GM21717 (cell line): ENCODE results near the gene MADD.

Source experiments
- ATAC-seq: cut with Tn5 transposase; IDR thresholded peaks from one replicate; pipeline ENCODE4 v1.9.1; 2021; ENCODE audit warnings: mild to moderate bottlenecking, moderate library complexity; ENCODE audit not compliant: unreplicated experiment

MADD gene

DNA sequence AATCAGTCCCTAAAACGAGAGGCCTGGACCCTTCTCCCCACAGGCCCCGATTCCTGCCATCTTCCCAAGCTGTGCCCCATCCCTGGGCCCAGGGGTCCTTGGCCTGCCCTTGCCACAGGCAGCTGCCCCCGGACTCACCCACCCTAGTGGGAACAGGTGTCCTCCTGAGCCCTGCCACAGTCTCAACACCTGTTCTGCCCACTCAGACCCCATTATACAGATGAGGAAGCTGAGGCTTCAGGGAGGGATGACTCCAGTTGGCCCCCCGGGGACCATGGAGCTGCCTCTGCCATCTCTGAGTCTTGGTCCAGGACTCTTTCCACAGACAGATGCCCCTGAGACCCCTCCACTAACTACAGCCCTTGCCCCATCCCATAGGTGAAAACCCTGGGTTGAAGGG lies 66.7 kb downstream of the MADD start:
- no peak for ATAC-seq

DNA sequence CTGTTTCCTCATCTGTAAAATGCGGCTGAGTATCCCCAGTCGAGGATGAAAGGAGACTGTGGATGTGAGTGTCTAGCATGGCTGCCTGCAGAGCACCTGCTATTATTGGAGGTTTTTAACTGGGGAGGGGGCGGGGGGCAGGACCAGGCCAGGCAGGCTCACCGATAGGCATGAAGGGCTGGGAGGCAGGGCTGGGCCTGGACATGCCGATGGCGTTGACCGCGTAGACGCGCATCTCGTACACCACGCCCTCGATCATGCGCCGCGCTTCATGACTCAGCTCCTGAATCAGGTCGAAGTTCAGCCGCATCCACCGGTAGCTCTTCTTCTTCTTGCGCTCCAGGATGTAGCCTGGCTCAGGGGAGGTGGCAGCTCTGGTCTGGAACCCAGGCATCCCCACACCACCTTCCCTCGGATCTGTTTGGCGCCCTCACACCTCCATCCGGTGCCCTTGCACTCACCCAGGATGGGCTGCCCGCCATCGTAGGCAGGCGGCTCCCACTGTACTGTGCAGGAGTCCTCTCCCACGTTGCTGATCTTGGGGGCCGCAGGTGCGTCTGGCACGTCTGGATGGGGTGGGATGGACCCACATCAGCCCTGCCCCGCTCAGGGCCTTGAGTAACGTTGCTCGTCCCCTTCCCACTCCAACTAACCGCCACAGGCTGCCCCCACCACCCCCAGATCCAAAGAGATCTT lies 67.4 kb downstream of the MADD start:
- no peak for ATAC-seq

DNA sequence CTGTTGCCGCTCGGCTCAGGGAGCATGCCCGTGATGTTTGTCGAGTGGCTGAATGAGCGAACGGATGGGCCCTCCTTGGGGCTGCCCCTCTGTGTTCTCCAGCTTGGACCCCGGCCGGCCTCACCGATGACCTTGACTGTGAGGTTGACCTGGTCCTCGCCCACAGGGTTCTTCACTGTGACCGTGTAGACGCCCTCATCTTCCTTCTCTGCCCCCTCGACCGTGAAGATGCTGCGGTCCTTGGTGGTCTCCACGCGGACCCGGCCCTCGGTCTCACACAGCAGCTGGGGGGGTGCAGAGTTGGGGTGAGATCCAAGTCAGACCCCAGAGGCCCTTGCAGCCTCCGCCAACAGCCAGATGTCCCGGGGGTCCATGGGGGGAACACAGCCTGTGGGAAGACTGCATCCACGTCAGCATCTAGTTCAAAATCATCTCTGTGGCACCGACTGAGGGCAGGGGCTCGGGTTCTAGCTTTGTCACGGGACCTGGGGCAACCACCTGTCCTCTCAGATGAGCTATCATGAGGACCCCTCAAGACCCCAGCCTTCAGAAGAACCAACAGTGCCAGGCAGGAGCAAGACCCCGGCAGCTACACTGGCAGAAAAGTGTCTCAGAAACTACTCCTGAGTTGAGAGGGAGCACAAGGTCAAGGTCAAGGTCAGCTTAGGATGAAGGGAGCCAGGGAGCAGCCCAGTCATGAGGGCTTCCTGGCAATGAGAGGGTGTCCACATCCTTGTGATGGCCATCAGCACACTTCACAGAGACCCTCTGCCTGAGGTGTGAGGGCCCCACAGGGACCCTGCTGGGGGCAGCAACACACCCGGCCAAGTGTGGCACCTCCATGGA lies 68.7 kb downstream of the MADD start:
- ATAC-seq: no peak

DNA sequence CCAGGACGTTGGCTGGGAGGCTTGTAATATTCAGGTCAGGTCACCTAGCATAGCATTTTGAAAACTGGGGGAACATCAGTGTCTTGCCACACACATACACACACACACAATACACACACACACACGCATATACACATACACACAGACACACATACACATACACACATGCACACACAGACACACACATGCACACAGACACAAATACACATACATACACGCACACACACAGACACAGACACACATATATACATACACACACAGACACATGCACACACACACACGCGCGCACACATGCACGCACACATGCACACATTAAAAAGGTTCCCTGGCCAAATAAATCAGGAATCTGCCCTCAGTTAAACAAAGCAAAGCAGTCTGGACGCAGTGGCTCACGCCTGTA lies 70.1 kb downstream of the MADD start:
- no peak for ATAC-seq

- ATAC-seq: no peak
Measured at GRCh38 chr11:47340980-47341775, 71.2 kb downstream of the MADD start.

GRCh38 chr11:47342036-47342803 lies 72.3 kb downstream of the MADD start:
- no peak for ATAC-seq

GRCh38 chr11:47342854-47343253 lies 72.9 kb downstream of the MADD start:
- no peak for ATAC-seq

DNA sequence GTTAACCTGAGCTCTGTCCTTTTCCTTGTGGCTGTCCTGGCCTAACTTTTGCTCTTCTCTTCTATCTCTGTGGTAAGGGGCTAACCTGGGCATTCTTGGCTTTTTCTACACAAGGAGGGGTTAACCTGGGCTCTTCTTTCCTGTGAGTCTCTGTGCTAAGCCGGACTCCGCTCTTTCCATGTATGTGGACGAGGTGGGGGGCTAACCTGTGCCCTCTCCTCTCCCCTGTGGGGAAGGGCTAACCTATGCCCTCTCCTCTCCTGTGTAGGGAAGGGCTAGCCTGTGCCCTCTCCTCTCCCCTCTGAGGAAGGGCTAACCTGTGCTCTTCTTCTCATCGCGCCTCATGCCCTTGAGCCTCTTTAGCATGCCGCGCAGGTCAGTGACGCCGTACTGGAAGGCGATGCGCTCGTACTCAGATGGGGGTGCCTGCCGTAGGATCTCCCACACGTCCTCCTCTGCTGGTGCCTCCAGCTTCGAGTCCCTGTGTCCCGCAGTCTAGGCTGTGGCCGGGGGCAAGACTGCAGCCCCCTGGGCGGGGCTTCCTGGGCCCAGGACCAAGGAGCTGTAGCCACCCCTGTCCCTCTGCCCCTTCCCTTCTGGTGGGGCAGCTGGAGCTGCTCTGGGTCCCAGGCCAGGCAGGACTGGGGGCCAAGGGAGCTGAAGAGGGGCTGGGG lies 76.1 kb downstream of the MADD start:
- no peak for ATAC-seq

- ATAC-seq: no peak
Measured at GRCh38 chr11:47347137-47347536, 77.2 kb downstream of the MADD start.

DNA sequence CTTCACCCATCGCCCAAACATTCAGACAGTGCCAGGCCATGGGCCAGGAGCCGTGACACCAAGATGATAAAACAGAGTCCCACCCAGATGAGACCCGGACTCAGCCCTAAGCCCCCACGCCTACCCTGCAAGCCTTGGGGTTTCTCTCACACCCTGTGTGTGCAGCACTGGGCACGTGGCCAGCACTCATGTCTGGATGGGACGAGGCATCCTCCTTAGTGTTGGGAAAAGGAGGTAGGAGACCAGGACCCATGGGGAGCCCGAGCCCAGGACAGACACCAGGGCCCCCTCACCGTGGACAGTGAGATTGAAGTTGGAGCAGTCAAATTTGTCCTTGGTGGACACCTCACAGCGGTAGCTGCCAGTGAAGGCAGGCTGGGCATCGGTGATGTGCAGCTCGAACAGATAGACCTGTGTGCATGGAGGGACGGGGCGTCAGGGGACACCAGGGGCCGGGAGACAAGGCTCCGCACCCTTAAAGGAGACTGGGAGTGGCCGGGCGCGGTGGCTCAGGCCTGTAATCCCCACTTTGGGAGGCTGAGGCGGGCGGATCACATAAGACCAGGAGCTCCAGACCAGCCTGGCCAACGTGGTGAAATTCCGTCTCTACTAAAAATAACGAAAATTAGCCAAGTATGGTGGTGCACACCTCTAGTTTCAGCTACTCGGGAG lies 78.3 kb downstream of the MADD start:
- no peak for ATAC-seq

- no peak for ATAC-seq
Measured at GRCh38 chr11:47348859-47349258, 78.9 kb downstream of the MADD start.

- no peak for ATAC-seq
Measured at GRCh38 chr11:47349521-47350095, 79.7 kb downstream of the MADD start.

DNA sequence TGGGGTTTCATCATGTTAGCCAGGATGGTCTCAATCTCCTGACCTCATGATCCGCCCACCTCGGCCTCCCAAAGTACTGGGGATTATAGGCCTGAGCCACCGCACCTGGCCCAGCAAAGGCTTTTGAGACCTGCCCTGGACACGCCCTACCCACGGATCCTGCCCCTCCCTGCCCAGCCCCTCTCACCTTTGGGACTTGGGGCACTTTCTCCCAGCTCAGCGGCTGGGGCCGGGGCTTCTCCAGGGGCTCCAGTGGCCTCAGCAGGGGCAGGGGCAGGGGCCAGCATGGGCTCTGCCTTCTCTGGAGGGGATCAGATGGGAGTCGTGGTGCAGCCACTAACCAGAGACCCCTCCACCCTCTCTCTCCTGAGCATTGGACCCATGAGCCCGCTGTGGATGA lies 80.4 kb downstream of the MADD start:
- no peak for ATAC-seq

GRCh38 chr11:47351156-47352126 lies 81.5 kb downstream of the MADD start:
- no peak for ATAC-seq

GRCh38 chr11:47352556-47352955 lies 82.6 kb downstream of the MADD start, which contains the start of gene MYBPC3:
MYBPC3 (minus strand) TSS chr11:47352702; CDS start chr11:47352647, 55 bp downstream.
- ATAC-seq: no peak

- no peak for ATAC-seq
Measured at GRCh38 chr11:47353978-47354774, 84.2 kb downstream of the MADD start.

GRCh38 chr11:47354913-47355282 lies 85.0 kb downstream of the MADD start:
- ATAC-seq: no peak
